ENCODE measurements around the gene BATF2. TPM values are rescaled to one million over a fixed set of nuclear protein-coding genes. Genes with fewer than 3 reads are reported as not detected.

The BATF2 gene
- total RNA-seq, 1 experiment from 2014 or later, result 0.72 TPM

DNA sequence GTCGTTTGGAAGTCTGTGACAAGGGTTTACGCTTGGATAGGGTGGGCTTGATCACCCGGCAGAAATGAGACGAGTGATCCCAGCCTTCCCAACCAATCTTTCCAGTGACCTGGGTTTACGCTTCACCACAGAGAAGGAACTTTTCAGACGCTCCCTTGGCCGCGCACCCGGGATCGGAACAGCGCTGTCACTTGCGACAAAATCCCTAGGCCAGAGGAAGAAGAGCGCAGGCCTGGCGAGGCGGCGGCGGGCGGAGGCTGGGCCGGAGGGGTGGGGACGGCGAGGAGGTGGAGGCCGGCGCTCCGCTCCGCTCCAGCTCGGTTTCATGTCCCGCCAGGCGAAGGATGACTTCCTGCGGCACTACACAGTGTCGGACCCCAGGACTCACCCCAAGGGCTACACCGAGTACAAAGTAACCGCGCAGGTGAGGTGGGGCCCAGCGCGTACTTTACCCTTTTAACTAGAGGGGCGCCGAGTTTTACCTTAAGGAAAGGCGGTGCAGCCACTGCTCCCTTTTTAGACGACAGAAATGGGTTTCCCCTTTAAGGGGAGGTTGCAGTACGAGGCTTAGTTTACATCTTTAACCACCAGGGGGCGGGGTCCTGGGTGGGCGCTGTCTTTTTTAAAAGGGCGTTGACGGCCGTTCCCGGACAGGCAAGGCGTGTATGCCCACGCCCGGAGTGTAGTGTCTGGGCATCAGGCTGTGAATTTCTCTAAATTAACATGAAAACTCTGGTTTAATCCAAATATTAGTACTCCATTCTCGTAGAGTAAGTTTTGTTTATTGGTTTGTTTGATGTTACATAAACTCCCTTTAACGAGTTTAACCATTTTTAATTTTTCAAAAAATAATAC is 30.7 kb upstream of the BATF2 start, which contains the start of gene SNX15:
SNX15 (plus strand) TSS at position 227 of the 855 bp plus-strand sequence; CDS start at position 326, 99 bp downstream.
- peak; percentile 81 for TF ChIP-seq CTCF (conservative IDR thresholded peaks at IDR 0.05)
- no peak within 1 kb of the TSS for H3T11ph ChIP-seq (ENCODE audit: low read length)
- peak within 1 kb of the TSS; percentile 83 for H3K18ac ChIP-seq (ENCODE audit: insufficient read length, low read depth, low read length)
- WGBS (ENCODE audit: extremely low coverage, insufficient read length, low lambda C conversion rate), result no CpG with 5 or more reads among the region's 51 CpGs
- H4K5ac ChIP-seq (ENCODE audit: insufficient read length, low read depth, low read length), result no peak within 1 kb of the TSS
- H3K56ac ChIP-seq (ENCODE audit: insufficient read length, low read depth, low read length), result no peak within 1 kb of the TSS
- Mint-ChIP-seq H3K27me3 (ENCODE audit: low read depth) (peaks cover 1% of the 10 kb centered on the region; the same call in 1 of the 2 replicates), H3K36me3 (ENCODE audit: insufficient read depth in 1 of 3, low read depth in 3 of 3) (peaks cover 0 to 5% (median under 1%) of the 10 kb centered on the region in 3 experiments; a peak in 1 of 7 replicates), H3K4me1 (peaks cover 9% of the 10 kb centered on the region in 2 experiments), H3K4me3 (peak within 1 kb of the TSS; percentile 78 to 83), H3K27ac (peak within 1 kb of the TSS in 2 of 3 experiments; percentile 2 to 28; a peak in 2 of 7 replicates), H3K9me3 (no peaks in the 10 kb centered on the region)
- H3K9ac ChIP-seq (ENCODE audit: extremely low read depth, insufficient read length, low read length), result no peak within 1 kb of the TSS
- no peak within 1 kb of the TSS for H4K8ac ChIP-seq (replicated peaks; ENCODE audit: insufficient read length, low read depth, low read length)
- DNase-seq, result peak; percentile 92
- peak within 1 kb of the TSS; percentile 33 for H3K4me2 ChIP-seq (ENCODE audit: insufficient read depth, insufficient read length, low read length)
- no peak within 1 kb of the TSS for H2BK20ac ChIP-seq (ENCODE audit: low read depth, low read length, poor library complexity, severe bottlenecking)
- no peak within 1 kb of the TSS for H2BK120ac ChIP-seq (ENCODE audit: low read depth, low read length, poor library complexity, severe bottlenecking)
- H3K79me1 ChIP-seq (ENCODE audit: insufficient read depth, low read depth, low read length, poor library complexity, severe bottlenecking), result no peaks in the 10 kb centered on the region
- no peak within 1 kb of the TSS for H3K4ac ChIP-seq (ENCODE audit: low read depth, low read length)
- no peaks in the 10 kb centered on the region for H4K20me1 ChIP-seq (ENCODE audit: control insufficient read depth, insufficient read depth, insufficient read length)
- H3K23me2 ChIP-seq (ENCODE audit: insufficient read length, low read depth, low read length, poor library complexity, severe bottlenecking), result peaks cover 3% of the 10 kb centered on the region
- H3K14ac ChIP-seq (ENCODE audit: insufficient read depth, low read length), result peak within 1 kb of the TSS; percentile 77; the same call in 1 of the 2 replicates
- H3K4me1 ChIP-seq (ENCODE audit: insufficient read depth, low read length), result no peaks in the 10 kb centered on the region
- no peak within 1 kb of the TSS for H2BK5ac ChIP-seq (ENCODE audit: insufficient read length, low read length)
- no peak within 1 kb of the TSS for H2AK5ac ChIP-seq (ENCODE audit: insufficient read length, low read length)
- H3K9me3 ChIP-seq (ENCODE audit: control insufficient read depth, low read depth, low read length), result no peaks in the 10 kb centered on the region
- no peak within 1 kb of the TSS for H2AFZ ChIP-seq (ENCODE audit: low read length)
- no peak within 1 kb of the TSS for H3K27ac ChIP-seq (ENCODE audit: insufficient read length, low read depth, low read length)
- H2BK15ac ChIP-seq (ENCODE audit: low read depth, low read length), result no peak within 1 kb of the TSS
- H2BK12ac ChIP-seq (ENCODE audit: insufficient read length, low read depth, low read length), result no peak within 1 kb of the TSS
- no peaks in the 10 kb centered on the region for H3K79me2 ChIP-seq (ENCODE audit: insufficient read depth, low read length)
- H3K27me3 ChIP-seq (ENCODE audit: insufficient read depth, low read length), result no peaks in the 10 kb centered on the region
- no peak within 1 kb of the TSS for H4K91ac ChIP-seq (ENCODE audit: insufficient read length, low read depth, low read length)
- no peak within 1 kb of the TSS for H3K23ac ChIP-seq (ENCODE audit: insufficient read length, low read depth, low read length)

Data from H9 (cell line).